ENCODE measurements around the gene MISP3. TPM values are rescaled to one million over a fixed set of nuclear protein-coding genes. Genes with fewer than 3 reads are reported as not detected.

Gene MISP3
- total RNA-seq, 1 experiment from 2014 or later, result 5.2 TPM

GRCh38 chr19:14027856-14028450, 44.6 kb upstream of the MISP3 start, which contains the start of gene RLN3:
Gene RLN3, plus strand, starts transcription at chr19:14028148. Its CDS starts 57 bp downstream, at chr19:14028205.
- no peaks in the 10 kb centered on the region for H3K4me1 ChIP-seq
- no peak within 1 kb of the TSS for H3K4me3 Mint-ChIP-seq (ENCODE audit: unreplicated experiment)
- ChIA-PET POLR2A (no interaction called here), CTCF (interaction anchor here (1.2 kb wide), 1 partner anchor 67 kb away, joined by 7 read pairs; no protein-coding TSS in a partner anchor)
- no peaks in the 10 kb centered on the region for H3K9me3 ChIP-seq
- DNase-seq, result no peak
- H3K9me3 Mint-ChIP-seq (ENCODE audit: unreplicated experiment), result no peaks in the 10 kb centered on the region
- TF ChIP-seq, protein P1, sequence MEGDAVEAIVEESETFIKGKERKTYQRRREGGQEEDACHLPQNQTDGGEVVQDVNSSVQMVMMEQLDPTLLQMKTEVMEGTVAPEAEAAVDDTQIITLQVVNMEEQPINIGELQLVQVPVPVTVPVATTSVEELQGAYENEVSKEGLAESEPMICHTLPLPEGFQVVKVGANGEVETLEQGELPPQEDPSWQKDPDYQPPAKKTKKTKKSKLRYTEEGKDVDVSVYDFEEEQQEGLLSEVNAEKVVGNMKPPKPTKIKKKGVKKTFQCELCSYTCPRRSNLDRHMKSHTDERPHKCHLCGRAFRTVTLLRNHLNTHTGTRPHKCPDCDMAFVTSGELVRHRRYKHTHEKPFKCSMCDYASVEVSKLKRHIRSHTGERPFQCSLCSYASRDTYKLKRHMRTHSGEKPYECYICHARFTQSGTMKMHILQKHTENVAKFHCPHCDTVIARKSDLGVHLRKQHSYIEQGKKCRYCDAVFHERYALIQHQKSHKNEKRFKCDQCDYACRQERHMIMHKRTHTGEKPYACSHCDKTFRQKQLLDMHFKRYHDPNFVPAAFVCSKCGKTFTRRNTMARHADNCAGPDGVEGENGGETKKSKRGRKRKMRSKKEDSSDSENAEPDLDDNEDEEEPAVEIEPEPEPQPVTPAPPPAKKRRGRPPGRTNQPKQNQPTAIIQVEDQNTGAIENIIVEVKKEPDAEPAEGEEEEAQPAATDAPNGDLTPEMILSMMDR (IDR thresholded peaks at IDR 0.05; ENCODE audit: insufficient read depth in 1 of 2, low read depth in 1 of 2, low read length in 1 of 2, severe bottlenecking in 1 of 2, unreplicated experiment in 1 of 2), result no peak
- no TSS peak for BruUV-seq (replicated peaks)
- no peak within 1 kb of the TSS for H3K27ac Mint-ChIP-seq (ENCODE audit: unreplicated experiment)
- no peaks in the 10 kb centered on the region for H3K36me3 ChIP-seq (ENCODE audit: control insufficient read depth, insufficient read depth, low read length)
- no peaks in the 10 kb centered on the region for H3K27me3 ChIP-seq (replicated peaks; ENCODE audit: control insufficient read depth, insufficient read depth, low read length)
- H3K4me3 ChIP-seq (ENCODE audit: low read depth, low read length), result no peak within 1 kb of the TSS
- intact Hi-C loops (cut with micrococcal nuclease; ENCODE audit: unreplicated experiment), result no loop called here
- peaks cover 4% of the 10 kb centered on the region for H3K36me3 Mint-ChIP-seq (ENCODE audit: insufficient read depth, unreplicated experiment)
- peaks cover 6% of the 10 kb centered on the region for H3K4me1 Mint-ChIP-seq (ENCODE audit: low read depth, unreplicated experiment)
- no peaks in the 10 kb centered on the region for H3K27me3 Mint-ChIP-seq (ENCODE audit: insufficient read depth, unreplicated experiment)

DNA sequence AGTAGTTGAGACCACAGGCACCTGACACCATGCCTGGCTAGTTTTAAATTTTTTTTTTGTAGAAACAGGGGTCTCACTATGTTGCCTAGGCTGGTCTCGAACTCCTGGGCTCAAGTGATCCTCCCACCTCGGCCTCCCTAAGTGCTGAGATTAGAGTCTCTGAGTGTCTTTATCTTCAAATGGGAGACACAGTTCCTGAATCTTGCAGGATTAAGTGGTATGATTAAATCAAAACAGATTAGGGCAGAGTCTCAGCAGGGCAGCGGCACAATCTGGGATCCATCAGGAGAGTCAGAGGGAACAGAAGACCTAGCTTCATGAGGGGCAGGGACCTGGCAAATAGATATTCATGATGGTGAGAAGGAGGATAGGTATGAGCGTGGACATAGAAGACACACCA, 43.7 kb upstream of the MISP3 start:
- H3K4me3 Mint-ChIP-seq (ENCODE audit: unreplicated experiment), result no peak overlapping the region
- no peaks in the 10 kb centered on the region for H3K27me3 Mint-ChIP-seq (ENCODE audit: insufficient read depth, unreplicated experiment)
- H3K4me1 Mint-ChIP-seq (ENCODE audit: low read depth, unreplicated experiment), result peaks cover under 1% of the 10 kb centered on the region
- Histone ChIP-seq H3K36me3 (ENCODE audit: control insufficient read depth, insufficient read depth, low read length) (no peaks in the 10 kb centered on the region), H3K4me1 (no peaks in the 10 kb centered on the region), H3K27me3 (replicated peaks; ENCODE audit: control insufficient read depth, insufficient read depth, low read length) (no peaks in the 10 kb centered on the region), H3K4me3 (ENCODE audit: low read depth, low read length) (no peak overlapping the region), H3K9me3 (no peaks in the 10 kb centered on the region)
- intact Hi-C loops (cut with micrococcal nuclease; ENCODE audit: unreplicated experiment), result no loop called here
- H3K27ac Mint-ChIP-seq (ENCODE audit: unreplicated experiment), result no peak overlapping the region
- no peak for DNase-seq
- ChIA-PET CTCF (interaction anchor here (1.2 kb wide), 1 partner anchor 68 kb away, joined by 7 read pairs; no protein-coding TSS in a partner anchor), POLR2A (no interaction called here)
- peaks cover 6% of the 10 kb centered on the region for H3K36me3 Mint-ChIP-seq (ENCODE audit: insufficient read depth, unreplicated experiment)
- TF ChIP-seq, protein P1 (IDR thresholded peaks at IDR 0.05; ENCODE audit: insufficient read depth in 1 of 2, low read depth in 1 of 2, low read length in 1 of 2, severe bottlenecking in 1 of 2, unreplicated experiment in 1 of 2), result no peak
- no TSS peak for BruUV-seq (replicated peaks)
- H3K9me3 Mint-ChIP-seq (ENCODE audit: unreplicated experiment), result no peaks in the 10 kb centered on the region

GRCh38 chr19:14030997-14031718, 41.4 kb upstream of the MISP3 start:
- H3K36me3 Mint-ChIP-seq (ENCODE audit: insufficient read depth, unreplicated experiment), result peaks cover 10% of the 10 kb centered on the region
- peak overlapping the region; percentile 89 for H3K4me3 Mint-ChIP-seq (ENCODE audit: unreplicated experiment)
- no peaks in the 10 kb centered on the region for H3K4me1 ChIP-seq
- peak overlapping the region; percentile 61 for H3K4me3 ChIP-seq (ENCODE audit: low read depth, low read length)
- ChIA-PET POLR2A (interaction anchor here (0.6 to 1.1 kb wide), 3 partner anchors 25 to 41 kb away, joined by 3 to 6 read pairs (median 3); partner anchors contain the start of gene RFX1), CTCF (interaction anchor here (0.6 to 1.5 kb wide), 14 partner anchors 9 to 235 kb away, joined by 3 to 7 read pairs (median 4); partner anchors contain the start of genes ASF1B, MISP3 and RFX1)
- H3K9me3 Mint-ChIP-seq (ENCODE audit: unreplicated experiment), result no peaks in the 10 kb centered on the region
- H3K4me1 Mint-ChIP-seq (ENCODE audit: low read depth, unreplicated experiment), result peaks cover 6% of the 10 kb centered on the region
- no peaks in the 10 kb centered on the region for H3K36me3 ChIP-seq (ENCODE audit: control insufficient read depth, insufficient read depth, low read length)
- no TSS peak for BruUV-seq (replicated peaks)
- TF ChIP-seq, protein P1 (IDR thresholded peaks at IDR 0.05; ENCODE audit: insufficient read depth in 1 of 2, low read depth in 1 of 2, low read length in 1 of 2, severe bottlenecking in 1 of 2, unreplicated experiment in 1 of 2), result no peak
- intact Hi-C loops (cut with micrococcal nuclease; ENCODE audit: unreplicated experiment), result loop anchor here (1.0 kb wide), 1 partner anchor 44 kb away; no protein-coding TSS in a partner anchor
- no peak for DNase-seq
- no peaks in the 10 kb centered on the region for H3K27me3 ChIP-seq (replicated peaks; ENCODE audit: control insufficient read depth, insufficient read depth, low read length)
- H3K9me3 ChIP-seq, result no peaks in the 10 kb centered on the region
- H3K27me3 Mint-ChIP-seq (ENCODE audit: insufficient read depth, unreplicated experiment), result no peaks in the 10 kb centered on the region
- H3K27ac Mint-ChIP-seq (ENCODE audit: unreplicated experiment), result peak overlapping the region; percentile 55
